GM12878 (cell line): ENCODE measurements around the gene ASB14. TPM values are rescaled to one million over a fixed set of nuclear protein-coding genes. Genes with fewer than 3 reads are reported as not detected.

Experiments
- ATAC-seq: fragments of 200-7000 bp; cut with Tn5 transposase; 3 replicates; pipeline ENCODE4 v1.9.1; 2020; ENCODE audit warnings: mild to moderate bottlenecking, moderate library complexity
- BruUV-seq: library from RNA; stranded (reverse); fragments of 400-500 nt; replicated peaks from 2 replicates; lab custom pipeline; 2021; lab: Mats Ljungman, UMichigan
- CTCF ChIA-PET: fragments of 300-600 bp; sonication (Branson Sonifier 250); formaldehyde crosslinking; extraction: SDS; loops from one replicate; lab custom pipeline; 2021; ENCODE audit warnings: inconsistent platforms; lab: Yijun Ruan, JAX
- POLR2A ChIA-PET: fragments of 350-600 bp; formaldehyde crosslinking; extraction: SDS; loops from one replicate; lab custom pipeline; 2021; ENCODE audit warnings: inconsistent platforms; lab: Charles Lee
- RAD21 ChIA-PET: fragments of 300-600 bp; sonication (Branson Sonifier 250); formaldehyde crosslinking; loops from one replicate; lab custom pipeline; 2023; ENCODE audit warnings: antibody characterized with exemption; ENCODE audit not compliant: unreplicated experiment; lab: Charles Lee
- SMC1A ChIA-PET: fragments of 300-600 bp; sonication (Branson Sonifier 250); formaldehyde crosslinking; loops from one replicate; lab custom pipeline; 2023; ENCODE audit not compliant: unreplicated experiment, uncharacterized antibody; lab: Charles Lee
- DNase-seq: peaks from one replicate; pipeline ENCODE4 v3.0.0-alpha.2; 2011; ENCODE audit warnings: low read depth, low spot score
- FAIRE-seq: peaks from 3 replicates; lab custom pipeline; 2011; peaks lifted over from hg19 to GRCh38; lab: Jason Lieb, UNC
- H2AFZ ChIP-seq: 2 replicates; pipeline ENCODE4 v1.6.0; 2011; ENCODE audit warnings: low read depth, low read length, control low read depth; ENCODE audit not compliant: control insufficient read depth
- H3K27ac ChIP-seq: 2 replicates; pipeline ENCODE4 v1.5.1; 2011; ENCODE audit warnings: control low read depth; ENCODE audit not compliant: control insufficient read depth, insufficient read depth
- H3K27me3 ChIP-seq, 2 experiments: replicated peaks in 1 of 2; 2 replicates each; pipeline versions ENCODE4 v1.6.0 to v1.6.1; 2011; ENCODE audit warnings: low read length in 1 of 2; ENCODE audit not compliant: control insufficient read depth in 2 of 2, insufficient read depth in 2 of 2
- H3K36me3 ChIP-seq, 2 experiments: 2 replicates each; pipeline ENCODE4 v1.5.1; 2011; ENCODE audit warnings: low read length in 1 of 2; ENCODE audit not compliant: control insufficient read depth in 2 of 2, insufficient read depth in 2 of 2
- H3K4me1 ChIP-seq: 2 replicates; pipeline ENCODE4 v1.6.1; 2011; ENCODE audit warnings: mild to moderate bottlenecking, low read length, moderate library complexity, mixed read lengths; ENCODE audit not compliant: control insufficient read depth, insufficient read depth
- H3K4me2 ChIP-seq: 2 replicates; pipeline ENCODE4 v1.6.0; 2011; ENCODE audit warnings: control low read depth; ENCODE audit not compliant: control insufficient read depth, insufficient read depth
- H3K4me3 ChIP-seq: fragments of 200-600 bp; sonication (generic); 2 replicates; pipeline ENCODE4 v1.5.1; 2016
- H3K79me2 ChIP-seq: 2 replicates; pipeline ENCODE4 v1.6.0; 2011; ENCODE audit warnings: low read length; ENCODE audit not compliant: control insufficient read depth, insufficient read depth
- H3K9ac ChIP-seq: 2 replicates; pipeline ENCODE4 v1.8.0; 2011; ENCODE audit warnings: low read length, control low read depth, mixed read lengths; ENCODE audit not compliant: control insufficient read depth, insufficient read depth
- H3K9me3 ChIP-seq: replicated peaks from 3 replicates; pipeline ENCODE4 v1.5.1; 2011; ENCODE audit warnings: mild to moderate bottlenecking, low read length; ENCODE audit not compliant: control insufficient read depth, insufficient read depth
- H4K20me1 ChIP-seq: 2 replicates; pipeline ENCODE4 v1.6.0; 2011; ENCODE audit not compliant: control insufficient read depth, insufficient read depth
- BRCA1 ChIP-seq: IDR thresholded peaks from 2 replicates; pipeline ENCODE4 v1.6.1; 2011; ENCODE audit warnings: low read depth, low read length, improper control_type of control experiment
- CBX3 ChIP-seq: fragments of 200-600 bp; sonication (generic); IDR thresholded peaks from 2 replicates; pipeline ENCODE4 v1.6.1; 2016; ENCODE audit warnings: low read depth, borderline replicate concordance
- CBX5 ChIP-seq: sonication (generic); IDR thresholded peaks from 2 replicates; pipeline ENCODE4 v1.6.1; 2016; ENCODE audit warnings: low read depth, moderate library complexity, mild to moderate bottlenecking, inconsistent platforms
- CHD2 ChIP-seq: IDR thresholded peaks from 2 replicates; pipeline ENCODE4 v1.6.1; 2011; ENCODE audit warnings: low read depth, low read length, improper control_type of control experiment, borderline replicate concordance
- GABPA ChIP-seq: IDR thresholded peaks from 2 replicates; pipeline ENCODE4 v1.6.1; 2014; ENCODE audit warnings: antibody characterized with exemption, low read depth, mild to moderate bottlenecking, inconsistent platforms
- GATAD2B ChIP-seq: fragments of 450-650 bp; conservative IDR thresholded peaks from 2 replicates; pipeline ENCODE4 v1.6.1; 2017; ENCODE audit warnings: low read depth, mild to moderate bottlenecking, moderate library complexity
- MEF2A ChIP-seq: IDR thresholded peaks from 2 replicates; pipeline ENCODE4 v1.6.1; 2011; ENCODE audit warnings: low read depth, mild to moderate bottlenecking, low read length, moderate library complexity; ENCODE audit not compliant: insufficient read depth
- NBN ChIP-seq: fragments of 450-650 bp; IDR thresholded peaks from 2 replicates; pipeline ENCODE4 v1.6.1; 2016
- NFIC ChIP-seq: IDR thresholded peaks from 2 replicates; pipeline ENCODE4 v1.6.1; 2012; ENCODE audit warnings: low read depth, mild to moderate bottlenecking, inconsistent platforms, low read length, moderate library complexity
- PML ChIP-seq: IDR thresholded peaks from 2 replicates; pipeline ENCODE4 v1.6.1; 2012; ENCODE audit warnings: low read length, inconsistent platforms
- RELA ChIP-seq: fragments of 450-650 bp; IDR thresholded peaks from 2 replicates; pipeline ENCODE4 v1.8.0; 2014; ENCODE audit warnings: borderline replicate concordance; ENCODE audit not compliant: partially characterized antibody
- SIX5 ChIP-seq: IDR thresholded peaks from 2 replicates; pipeline ENCODE4 v1.6.1; 2011; ENCODE audit warnings: mild to moderate bottlenecking, low read depth, low read length, moderate library complexity; ENCODE audit not compliant: severe bottlenecking
- SMC3 ChIP-seq: IDR thresholded peaks from 2 replicates; pipeline ENCODE4 v1.6.1; 2011; ENCODE audit warnings: low read length, improper control_type of control experiment, borderline replicate concordance
- SPI1 ChIP-seq: IDR thresholded peaks from 2 replicates; pipeline ENCODE4 v1.6.1; 2011; ENCODE audit warnings: low read depth, mild to moderate bottlenecking, low read length, moderate library complexity, borderline replicate concordance; ENCODE audit not compliant: insufficient read depth
- WRNIP1 ChIP-seq: IDR thresholded peaks from 2 replicates; pipeline ENCODE4 v1.6.1; 2011; ENCODE audit warnings: low read depth, low read length, improper control_type of control experiment, borderline replicate concordance
- ZNF622 ChIP-seq: fragments of 450-650 bp; IDR thresholded peaks from 2 replicates; pipeline ENCODE4 v1.6.1; 2017; ENCODE audit warnings: mild to moderate bottlenecking, inconsistent platforms
- ZSCAN29 ChIP-seq: fragments of 450-650 bp; IDR thresholded peaks from 2 replicates; pipeline ENCODE4 v1.6.1; 2017; ENCODE audit warnings: mild to moderate bottlenecking, moderate library complexity
- WGBS: methylation state at CpG from one replicate; pipeline ENCODE4 v1.1.6; 2016; ENCODE audit warnings: low lambda C conversion rate; ENCODE audit not compliant: insufficient replicate concordance, insufficient coverage; ENCODE audit errors: missing lambda C conversion rate; 5-methylcytosine and 5-hydroxymethylcytosine counted together
- in situ Hi-C: fragments of 300-500 bp; cut with MboI; formaldehyde crosslinking; loops from 9 replicates; pipeline ENCODE4 v1.14.3; 2018; ENCODE audit warnings: mixed read lengths
- intact Hi-C: fragments of 100-400 bp; cut with micrococcal nuclease; formaldehyde crosslinking; loops from one replicate; pipeline ENCODE4 v1.14.2; 2022; ENCODE audit not compliant: unreplicated experiment
- polyA plus RNA-seq, 11 experiments: library from polyadenylated mRNA; depleted of rRNA in 4 of 11; unstranded in 6 of 11; stranded (reverse) in 5 of 11; fragments of >200 nt; fragmentation: Nextera tagmentation in 4 of 11; fragmentation: Illumina TruSeq in 1 of 11; extraction: Ambion mirVana in 4 of 11; extraction: Trizol in 1 of 11; gene quantifications; 1 replicate in 1 of 11; 2 replicates in 10 of 11; pipeline versions ENCODE4 v1.2.1 to v1.2.3, GENCODE V29; 2011 to 2016; ENCODE audit warnings: inconsistent platforms in 2 of 11, missing spikeins in 2 of 11, low read depth in 1 of 11
- total RNA-seq, 4 experiments: library from RNA; depleted of rRNA in 3 of 4; stranded (reverse); fragments of >200 nt in 3 of 4; fragmentation: Illumina TruSeq in 1 of 4; extraction: Trizol in 1 of 4; gene quantifications; 2 replicates each; pipeline versions ENCODE4 v1.2.1 to v1.2.3, GENCODE V29; 2013 to 2021
- TF ChIP-seq, protein P1 (sequence below): fragments of 450-650 bp; IDR thresholded peaks from 2 replicates; pipeline ENCODE4 v1.6.1; 2017; ENCODE audit warnings: antibody characterized with exemption, mild to moderate bottlenecking, moderate library complexity
- TF ChIP-seq, protein P2 (sequence below): IDR thresholded peaks from 2 replicates; pipeline ENCODE4 v1.6.1; 2012; ENCODE audit warnings: mild to moderate bottlenecking, low read depth, low read length

The ASB14 gene
- total and polyA plus RNA-seq, 10 of the 15 experiments (the other 5 are each of a cell fraction or from before 2014, with no cell fraction given): 0.18 to 0.63 (median 0.21) TPM; not detected in 6

DNA sequence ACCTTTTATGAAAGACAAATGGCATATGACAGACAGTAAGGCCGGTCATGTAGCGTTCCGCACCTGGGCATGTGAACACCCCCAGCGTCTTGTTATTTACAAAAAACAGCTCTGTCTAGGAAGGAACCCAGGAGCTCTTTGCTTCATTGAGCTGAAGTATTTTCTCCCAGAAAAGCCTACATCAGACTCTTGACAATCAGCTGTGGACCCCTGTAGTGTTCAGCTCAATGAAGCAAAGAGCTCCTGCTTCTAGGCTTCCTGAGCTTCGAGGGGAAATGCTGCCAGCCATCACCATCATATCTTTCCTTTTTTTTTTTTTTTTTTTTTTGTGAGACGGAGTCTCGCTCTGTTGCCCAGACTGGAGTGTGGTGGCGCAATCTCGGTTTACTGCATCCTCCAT, 4.1 kb downstream of the ASB14 start:
- 7% methylated on average over 7 of the region's 9 CpGs for WGBS
- no peaks in the 10 kb centered on the region for H3K27me3 ChIP-seq
- no peak overlapping the region for H3K9ac ChIP-seq
- no peaks in the 10 kb centered on the region for H4K20me1 ChIP-seq
- BruUV-seq: no TSS peak
- no peaks in the 10 kb centered on the region for H3K79me2 ChIP-seq
- no peak overlapping the region for H3K4me3 ChIP-seq
- H2AFZ ChIP-seq: no peak overlapping the region
- no peaks in the 10 kb centered on the region; the same call in 2 of the 3 replicates for H3K9me3 ChIP-seq
- intact Hi-C loops: no loop called here
- RAD21 ChIA-PET: interaction anchor here (0.7 kb wide), 1 partner anchor 105 kb away, joined by 3 read pairs; no protein-coding TSS in a partner anchor
- in situ Hi-C loops: no loop called here
- CTCF ChIA-PET: no interaction called here
- SMC1A ChIA-PET: interaction anchor here (0.7 to 1.0 kb wide), 2 partner anchors 10 to 109 kb away, joined by 3 read pairs; no protein-coding TSS in a partner anchor
- POLR2A ChIA-PET: interaction anchor here (0.6 kb wide), 1 partner anchor 17 kb away, joined by 5 read pairs; no protein-coding TSS in a partner anchor
- H3K36me3 ChIP-seq: no peaks in the 10 kb centered on the region
- FAIRE-seq (no peak), DNase-seq (no peak), ATAC-seq (no peak)
- H3K27ac ChIP-seq: no peak overlapping the region
- TF ChIP-seq NFIC (no peak), SPI1 (no peak), ZSCAN29 (no peak), CBX5 (no peak), PML (no peak), CHD2 (no peak), ZNF622 (no peak), NBN (no peak), WRNIP1 (no peak), SMC3 (no peak), GABPA (no peak), CBX3 (no peak), MEF2A (no peak), GATAD2B (no peak), SIX5 (no peak), BRCA1 (no peak), RELA (no peak)
- TF ChIP-seq, protein P1, sequence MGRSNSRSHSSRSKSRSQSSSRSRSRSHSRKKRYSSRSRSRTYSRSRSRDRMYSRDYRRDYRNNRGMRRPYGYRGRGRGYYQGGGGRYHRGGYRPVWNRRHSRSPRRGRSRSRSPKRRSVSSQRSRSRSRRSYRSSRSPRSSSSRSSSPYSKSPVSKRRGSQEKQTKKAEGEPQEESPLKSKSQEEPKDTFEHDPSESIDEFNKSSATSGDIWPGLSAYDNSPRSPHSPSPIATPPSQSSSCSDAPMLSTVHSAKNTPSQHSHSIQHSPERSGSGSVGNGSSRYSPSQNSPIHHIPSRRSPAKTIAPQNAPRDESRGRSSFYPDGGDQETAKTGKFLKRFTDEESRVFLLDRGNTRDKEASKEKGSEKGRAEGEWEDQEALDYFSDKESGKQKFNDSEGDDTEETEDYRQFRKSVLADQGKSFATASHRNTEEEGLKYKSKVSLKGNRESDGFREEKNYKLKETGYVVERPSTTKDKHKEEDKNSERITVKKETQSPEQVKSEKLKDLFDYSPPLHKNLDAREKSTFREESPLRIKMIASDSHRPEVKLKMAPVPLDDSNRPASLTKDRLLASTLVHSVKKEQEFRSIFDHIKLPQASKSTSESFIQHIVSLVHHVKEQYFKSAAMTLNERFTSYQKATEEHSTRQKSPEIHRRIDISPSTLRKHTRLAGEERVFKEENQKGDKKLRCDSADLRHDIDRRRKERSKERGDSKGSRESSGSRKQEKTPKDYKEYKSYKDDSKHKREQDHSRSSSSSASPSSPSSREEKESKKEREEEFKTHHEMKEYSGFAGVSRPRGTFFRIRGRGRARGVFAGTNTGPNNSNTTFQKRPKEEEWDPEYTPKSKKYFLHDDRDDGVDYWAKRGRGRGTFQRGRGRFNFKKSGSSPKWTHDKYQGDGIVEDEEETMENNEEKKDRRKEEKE: no peak
- TF ChIP-seq, protein P2, sequence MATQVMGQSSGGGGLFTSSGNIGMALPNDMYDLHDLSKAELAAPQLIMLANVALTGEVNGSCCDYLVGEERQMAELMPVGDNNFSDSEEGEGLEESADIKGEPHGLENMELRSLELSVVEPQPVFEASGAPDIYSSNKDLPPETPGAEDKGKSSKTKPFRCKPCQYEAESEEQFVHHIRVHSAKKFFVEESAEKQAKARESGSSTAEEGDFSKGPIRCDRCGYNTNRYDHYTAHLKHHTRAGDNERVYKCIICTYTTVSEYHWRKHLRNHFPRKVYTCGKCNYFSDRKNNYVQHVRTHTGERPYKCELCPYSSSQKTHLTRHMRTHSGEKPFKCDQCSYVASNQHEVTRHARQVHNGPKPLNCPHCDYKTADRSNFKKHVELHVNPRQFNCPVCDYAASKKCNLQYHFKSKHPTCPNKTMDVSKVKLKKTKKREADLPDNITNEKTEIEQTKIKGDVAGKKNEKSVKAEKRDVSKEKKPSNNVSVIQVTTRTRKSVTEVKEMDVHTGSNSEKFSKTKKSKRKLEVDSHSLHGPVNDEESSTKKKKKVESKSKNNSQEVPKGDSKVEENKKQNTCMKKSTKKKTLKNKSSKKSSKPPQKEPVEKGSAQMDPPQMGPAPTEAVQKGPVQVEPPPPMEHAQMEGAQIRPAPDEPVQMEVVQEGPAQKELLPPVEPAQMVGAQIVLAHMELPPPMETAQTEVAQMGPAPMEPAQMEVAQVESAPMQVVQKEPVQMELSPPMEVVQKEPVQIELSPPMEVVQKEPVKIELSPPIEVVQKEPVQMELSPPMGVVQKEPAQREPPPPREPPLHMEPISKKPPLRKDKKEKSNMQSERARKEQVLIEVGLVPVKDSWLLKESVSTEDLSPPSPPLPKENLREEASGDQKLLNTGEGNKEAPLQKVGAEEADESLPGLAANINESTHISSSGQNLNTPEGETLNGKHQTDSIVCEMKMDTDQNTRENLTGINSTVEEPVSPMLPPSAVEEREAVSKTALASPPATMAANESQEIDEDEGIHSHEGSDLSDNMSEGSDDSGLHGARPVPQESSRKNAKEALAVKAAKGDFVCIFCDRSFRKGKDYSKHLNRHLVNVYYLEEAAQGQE: no peak
- H3K4me1 ChIP-seq: no peaks in the 10 kb centered on the region
- H3K4me2 ChIP-seq: no peak overlapping the region
